ENCODE measurements around the gene KNOP1. TPM values are rescaled to one million over a fixed set of nuclear protein-coding genes. Genes with fewer than 3 reads are reported as not detected.
A peak's percentile ranks its signal among the peaks of the same experiment; 100 is the strongest.

KNOP1 gene
- polyA plus RNA-seq, 3 donors: 1.5 to 2.8 (median 2.4) TPM

DNA sequence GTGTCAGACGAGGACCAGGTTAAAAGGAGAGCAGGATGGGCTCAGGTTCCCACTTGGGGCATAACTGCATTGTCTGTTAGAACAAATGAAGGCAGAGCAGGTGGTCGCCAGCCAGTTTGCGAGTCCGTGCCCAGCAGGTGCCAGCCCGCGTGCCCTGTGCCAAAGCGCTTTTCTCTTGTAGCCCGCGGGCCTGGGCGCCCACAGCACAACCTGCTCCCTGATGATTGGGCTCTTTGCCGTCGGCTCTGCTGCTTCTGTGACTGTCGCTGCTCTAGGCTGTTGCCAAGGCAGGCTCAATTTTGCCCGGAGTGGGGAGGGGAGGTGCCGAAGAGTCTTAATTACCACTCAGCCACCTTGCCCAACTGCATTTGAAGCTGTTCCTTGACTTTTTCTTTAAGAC lies 21.1 kb downstream of the KNOP1 start:
- no peak overlapping the region for H3K4me3 ChIP-seq (replicated peaks in 1 of 3; ENCODE audit: low read depth in 2 of 3, low read length in 3 of 3)
- no peak overlapping the region for H3K27ac ChIP-seq (ENCODE audit: low read depth in 1 of 2, low read length in 2 of 2)
- H3K27me3 Mint-ChIP-seq (ENCODE audit: low read depth in 3 of 3): peaks cover 0 to 3% (median 2%) of the 10 kb centered on the region in 3 donors
- H3K79me2 ChIP-seq (ENCODE audit: insufficient read depth, low read length): no peaks in the 10 kb centered on the region
- intact Hi-C loops (cut with micrococcal nuclease): loop anchor here in 1 of 2 donors (5.0 kb wide), 1 partner anchor 40 kb away; no protein-coding TSS in a partner anchor
- WGBS (ENCODE audit: insufficient coverage): 95% methylated on average over 12 of the region's 15 CpGs
- no peaks in the 10 kb centered on the region for H3K9me3 ChIP-seq (replicated peaks in 1 of 2; ENCODE audit: control insufficient read depth in 1 of 2, insufficient read depth in 1 of 2, low read length in 2 of 2)
- H3K4me1 Mint-ChIP-seq: peaks cover 16% of the 10 kb centered on the region
- TF ChIP-seq, protein P1, sequence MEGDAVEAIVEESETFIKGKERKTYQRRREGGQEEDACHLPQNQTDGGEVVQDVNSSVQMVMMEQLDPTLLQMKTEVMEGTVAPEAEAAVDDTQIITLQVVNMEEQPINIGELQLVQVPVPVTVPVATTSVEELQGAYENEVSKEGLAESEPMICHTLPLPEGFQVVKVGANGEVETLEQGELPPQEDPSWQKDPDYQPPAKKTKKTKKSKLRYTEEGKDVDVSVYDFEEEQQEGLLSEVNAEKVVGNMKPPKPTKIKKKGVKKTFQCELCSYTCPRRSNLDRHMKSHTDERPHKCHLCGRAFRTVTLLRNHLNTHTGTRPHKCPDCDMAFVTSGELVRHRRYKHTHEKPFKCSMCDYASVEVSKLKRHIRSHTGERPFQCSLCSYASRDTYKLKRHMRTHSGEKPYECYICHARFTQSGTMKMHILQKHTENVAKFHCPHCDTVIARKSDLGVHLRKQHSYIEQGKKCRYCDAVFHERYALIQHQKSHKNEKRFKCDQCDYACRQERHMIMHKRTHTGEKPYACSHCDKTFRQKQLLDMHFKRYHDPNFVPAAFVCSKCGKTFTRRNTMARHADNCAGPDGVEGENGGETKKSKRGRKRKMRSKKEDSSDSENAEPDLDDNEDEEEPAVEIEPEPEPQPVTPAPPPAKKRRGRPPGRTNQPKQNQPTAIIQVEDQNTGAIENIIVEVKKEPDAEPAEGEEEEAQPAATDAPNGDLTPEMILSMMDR (IDR thresholded peaks at IDR 0.05): no peak
- no peaks in the 10 kb centered on the region for H3K27me3 ChIP-seq (ENCODE audit: control insufficient read depth in 2 of 2, insufficient read depth in 2 of 2, low read length in 2 of 2)
- peaks cover 41 to 76% of the 10 kb centered on the region in 2 donors for H3K36me3 ChIP-seq (replicated peaks in 1 of 2; ENCODE audit: control insufficient read depth in 1 of 2, insufficient read depth in 2 of 2, low read length in 2 of 2)
- no peak overlapping the region for H2AFZ ChIP-seq (ENCODE audit: insufficient read depth, low read depth, low read length, poor library complexity, severe bottlenecking)
- no peak for DNase-seq
- no peaks in the 10 kb centered on the region for H4K20me1 ChIP-seq (ENCODE audit: insufficient read depth, low read length)
- H3K4me3 Mint-ChIP-seq: no peak overlapping the region
- H3K27ac Mint-ChIP-seq: no peak overlapping the region
- no peak overlapping the region for H3K9ac ChIP-seq (ENCODE audit: insufficient read depth, low read length, poor library complexity, severe bottlenecking)
- no peak overlapping the region for H3K4me2 ChIP-seq (replicated peaks; ENCODE audit: extremely low read depth, low read length, poor library complexity, severe bottlenecking)
- peaks cover 67 to 76% of the 10 kb centered on the region in 2 donors for H3K36me3 Mint-ChIP-seq
- no peaks in the 10 kb centered on the region for H3K9me3 Mint-ChIP-seq
- H3K4me1 ChIP-seq (ENCODE audit: control insufficient read depth in 1 of 2, insufficient read depth in 2 of 2, low read length in 2 of 2): peaks cover 9 to 12% of the 10 kb centered on the region in 2 donors

DNA sequence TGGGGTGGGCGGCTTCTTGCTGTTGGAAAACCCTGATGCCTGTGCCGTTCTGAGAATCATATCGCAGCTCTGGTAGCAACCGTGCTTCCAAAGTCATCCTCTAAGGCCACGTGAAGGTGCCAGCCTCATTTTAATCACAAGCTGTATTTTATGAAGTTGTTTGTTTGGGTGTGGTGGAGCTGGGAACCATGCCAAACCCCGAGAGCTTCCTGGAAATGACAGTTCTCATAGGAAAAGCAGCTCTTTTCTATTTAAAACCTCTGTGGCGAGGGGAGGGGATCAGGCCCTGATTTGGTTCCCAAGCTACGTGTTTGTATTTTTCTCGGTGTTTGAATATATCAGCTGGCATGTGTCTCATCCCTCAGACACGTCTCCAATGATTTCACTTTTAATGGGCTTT lies 21.7 kb downstream of the KNOP1 start:
- Mint-ChIP-seq H3K4me3 (peak overlapping the region; percentile 34 to 48), H3K9me3 (no peaks in the 10 kb centered on the region)
- H3K4me1 ChIP-seq (ENCODE audit: control insufficient read depth in 1 of 2, insufficient read depth in 2 of 2, low read length in 2 of 2): peaks cover 12% of the 10 kb centered on the region in 2 donors

More for the DNA sequence above, 21.7 kb downstream of the KNOP1 start:
- intact Hi-C loops (cut with micrococcal nuclease): loop anchor here in 1 of 2 donors (5.0 kb wide), 1 partner anchor 41 kb away; no protein-coding TSS in a partner anchor
- peaks cover 42 to 77% of the 10 kb centered on the region in 2 donors for H3K36me3 ChIP-seq (replicated peaks in 1 of 2; ENCODE audit: control insufficient read depth in 1 of 2, insufficient read depth in 2 of 2, low read length in 2 of 2)
- WGBS (ENCODE audit: insufficient coverage): 0% methylated on average over 4 of the region's 10 CpGs
- Mint-ChIP-seq H3K27me3 (ENCODE audit: low read depth in 3 of 3) (peaks cover 0 to 3% (median 2%) of the 10 kb centered on the region in 3 donors), H3K4me1 (peaks cover 19% of the 10 kb centered on the region), H3K27ac (peak overlapping the region in 3 of 7 donors; percentile 41 to 60 (median 41)), H3K36me3 (peaks cover 67 to 76% of the 10 kb centered on the region in 2 donors)
- H3K9ac ChIP-seq (ENCODE audit: insufficient read depth, low read length, poor library complexity, severe bottlenecking): peak overlapping the region; percentile 15
- H4K20me1 ChIP-seq (ENCODE audit: insufficient read depth, low read length): no peaks in the 10 kb centered on the region
- TF ChIP-seq, protein P1 (IDR thresholded peaks at IDR 0.05): no peak
- H3K27me3 ChIP-seq (ENCODE audit: control insufficient read depth in 2 of 2, insufficient read depth in 2 of 2, low read length in 2 of 2): no peaks in the 10 kb centered on the region
- H3K9me3 ChIP-seq (replicated peaks in 1 of 2; ENCODE audit: control insufficient read depth in 1 of 2, insufficient read depth in 1 of 2, low read length in 2 of 2): no peaks in the 10 kb centered on the region
- H2AFZ ChIP-seq (ENCODE audit: insufficient read depth, low read depth, low read length, poor library complexity, severe bottlenecking): no peak overlapping the region
- H3K4me3 ChIP-seq (replicated peaks in 1 of 3; ENCODE audit: low read depth in 2 of 3, low read length in 3 of 3): no peak overlapping the region
- no peaks in the 10 kb centered on the region for H3K79me2 ChIP-seq (ENCODE audit: insufficient read depth, low read length)
- peak overlapping the region in 1 of 2 donors; percentile 26 for H3K27ac ChIP-seq (ENCODE audit: low read depth in 1 of 2, low read length in 2 of 2)
- DNase-seq: no peak
- no peak overlapping the region for H3K4me2 ChIP-seq (replicated peaks; ENCODE audit: extremely low read depth, low read length, poor library complexity, severe bottlenecking)
